ENCODE results near the gene CNIH2. TPM values are rescaled to one million over a fixed set of nuclear protein-coding genes. Genes with fewer than 3 reads are reported as not detected.
A peak's percentile ranks its signal among the peaks of the same experiment; 100 is the strongest.

CNIH2 gene
- total and polyA plus RNA-seq, 2 of the 13 experiments (the other 11 are each of a cell fraction or from before 2014, with no cell fraction given) = 0.60 to 0.69 TPM

DNA sequence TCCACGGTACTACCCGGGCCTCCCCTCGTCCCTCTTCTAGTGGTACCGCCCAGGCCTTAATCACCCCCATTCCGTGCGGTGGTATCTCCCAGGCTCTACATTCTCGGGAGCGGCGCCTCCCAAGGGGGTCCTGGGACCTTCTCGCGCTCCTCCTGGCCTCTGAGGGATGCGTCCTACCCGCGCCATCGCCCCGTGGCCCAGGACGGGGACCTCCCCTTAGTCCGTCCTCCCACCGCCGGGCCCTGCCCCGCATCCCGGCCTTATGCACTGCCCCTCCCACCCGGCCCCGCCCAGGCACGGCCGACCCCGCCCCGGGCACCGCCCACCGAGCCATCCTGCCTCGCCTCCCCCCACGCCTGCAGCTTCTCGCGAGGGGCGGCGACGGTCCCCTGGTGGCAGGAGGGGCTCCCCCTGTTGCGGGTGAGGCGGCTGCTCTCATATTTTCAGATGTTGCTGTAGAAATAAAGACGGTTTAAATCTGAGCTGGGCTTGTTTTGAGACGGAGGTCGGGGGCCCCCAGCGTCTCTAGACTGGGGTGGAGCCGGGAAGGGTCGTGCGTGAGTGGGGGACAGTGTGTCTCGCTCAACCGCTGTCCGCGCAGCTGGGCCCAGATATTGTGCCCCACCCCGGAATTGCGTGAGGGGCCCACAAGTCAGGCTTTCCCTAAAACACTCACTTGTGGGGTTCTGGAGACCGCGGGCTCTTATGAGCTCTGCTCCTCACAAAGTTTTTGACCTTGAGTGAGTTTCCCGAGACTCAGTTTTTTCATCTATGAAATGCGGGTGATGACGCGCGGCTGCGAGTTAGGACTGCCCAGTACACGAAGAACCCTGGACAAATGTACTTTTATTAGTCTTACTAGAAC is 10.4 kb upstream of the CNIH2 start (continued):
- no peak for TF ChIP-seq ZNF253 (CRISPR knock-in tag; IDR thresholded peaks at IDR 0.05; ENCODE audit: borderline replicate concordance)
- TF ChIP-seq, protein P1, sequence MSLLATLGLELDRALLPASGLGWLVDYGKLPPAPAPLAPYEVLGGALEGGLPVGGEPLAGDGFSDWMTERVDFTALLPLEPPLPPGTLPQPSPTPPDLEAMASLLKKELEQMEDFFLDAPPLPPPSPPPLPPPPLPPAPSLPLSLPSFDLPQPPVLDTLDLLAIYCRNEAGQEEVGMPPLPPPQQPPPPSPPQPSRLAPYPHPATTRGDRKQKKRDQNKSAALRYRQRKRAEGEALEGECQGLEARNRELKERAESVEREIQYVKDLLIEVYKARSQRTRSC (CRISPR knock-in tag; IDR thresholded peaks at IDR 0.05; ENCODE audit: low read depth) = no peak
- no peak for TF ChIP-seq XBP1 (CRISPR knock-in tag; IDR thresholded peaks at IDR 0.05)
- peak; percentile 54; the same call in 1 of the 2 replicates for TF ChIP-seq ZNF501 (CRISPR knock-in tag; IDR thresholded peaks at IDR 0.05)
- TF ChIP-seq, protein P2, sequence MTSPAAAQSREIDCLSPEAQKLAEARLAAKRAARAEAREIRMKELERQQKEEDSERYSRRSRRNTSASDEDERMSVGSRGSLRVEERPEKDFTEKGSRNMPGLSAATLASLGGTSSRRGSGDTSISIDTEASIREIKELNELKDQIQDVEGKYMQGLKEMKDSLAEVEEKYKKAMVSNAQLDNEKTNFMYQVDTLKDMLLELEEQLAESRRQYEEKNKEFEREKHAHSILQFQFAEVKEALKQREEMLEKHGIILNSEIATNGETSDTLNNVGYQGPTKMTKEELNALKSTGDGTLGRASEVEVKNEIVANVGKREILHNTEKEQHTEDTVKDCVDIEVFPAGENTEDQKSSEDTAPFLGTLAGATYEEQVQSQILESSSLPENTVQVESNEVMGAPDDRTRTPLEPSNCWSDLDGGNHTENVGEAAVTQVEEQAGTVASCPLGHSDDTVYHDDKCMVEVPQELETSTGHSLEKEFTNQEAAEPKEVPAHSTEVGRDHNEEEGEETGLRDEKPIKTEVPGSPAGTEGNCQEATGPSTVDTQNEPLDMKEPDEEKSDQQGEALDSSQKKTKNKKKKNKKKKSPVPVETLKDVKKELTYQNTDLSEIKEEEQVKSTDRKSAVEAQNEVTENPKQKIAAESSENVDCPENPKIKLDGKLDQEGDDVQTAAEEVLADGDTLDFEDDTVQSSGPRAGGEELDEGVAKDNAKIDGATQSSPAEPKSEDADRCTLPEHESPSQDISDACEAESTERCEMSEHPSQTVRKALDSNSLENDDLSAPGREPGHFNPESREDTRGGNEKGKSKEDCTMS (CRISPR knock-in tag; conservative IDR thresholded peaks at IDR 0.05) = no peak
- no peak for TF ChIP-seq ZNF180 (CRISPR knock-in tag; IDR thresholded peaks at IDR 0.05; ENCODE audit: borderline replicate concordance, low read depth)
- 0 out of 2 replicates have a peak, but pooled peaks have one; percentile 49 for TF ChIP-seq ARID2 (CRISPR knock-in tag; IDR thresholded peaks at IDR 0.05; ENCODE audit: borderline replicate concordance)
- TF ChIP-seq, protein P3, sequence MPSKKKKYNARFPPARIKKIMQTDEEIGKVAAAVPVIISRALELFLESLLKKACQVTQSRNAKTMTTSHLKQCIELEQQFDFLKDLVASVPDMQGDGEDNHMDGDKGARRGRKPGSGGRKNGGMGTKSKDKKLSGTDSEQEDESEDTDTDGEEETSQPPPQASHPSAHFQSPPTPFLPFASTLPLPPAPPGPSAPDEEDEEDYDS (CRISPR knock-in tag; IDR thresholded peaks at IDR 0.05) = peak; percentile 61; the same call in 1 of the 2 replicates
- 0 out of 2 replicates have a peak, but pooled peaks have one; percentile 26 for TF ChIP-seq SMAD1 (CRISPR knock-in tag; IDR thresholded peaks at IDR 0.05; ENCODE audit: borderline replicate concordance, low read depth)
- TF ChIP-seq CREM (IDR thresholded peaks at IDR 0.05) = no peak
- TF ChIP-seq CREM (CRISPR knock-in tag; IDR thresholded peaks at IDR 0.05) = no peak
- 0 out of 2 replicates have a peak, but pooled peaks have one; percentile 25 for TF ChIP-seq RFXAP (CRISPR knock-in tag; IDR thresholded peaks at IDR 0.05; ENCODE audit: borderline replicate concordance)
- TF ChIP-seq, protein P4, sequence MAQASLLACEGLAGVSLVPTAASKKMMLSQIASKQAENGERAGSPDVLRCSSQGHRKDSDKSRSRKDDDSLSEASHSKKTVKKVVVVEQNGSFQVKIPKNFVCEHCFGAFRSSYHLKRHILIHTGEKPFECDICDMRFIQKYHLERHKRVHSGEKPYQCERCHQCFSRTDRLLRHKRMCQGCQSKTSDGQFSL (CRISPR knock-in tag; IDR thresholded peaks at IDR 0.05) = peak; percentile 65; the same call in 1 of the 2 replicates
- TF ChIP-seq, protein P5, sequence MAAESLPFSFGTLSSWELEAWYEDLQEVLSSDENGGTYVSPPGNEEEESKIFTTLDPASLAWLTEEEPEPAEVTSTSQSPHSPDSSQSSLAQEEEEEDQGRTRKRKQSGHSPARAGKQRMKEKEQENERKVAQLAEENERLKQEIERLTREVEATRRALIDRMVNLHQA (CRISPR knock-in tag; IDR thresholded peaks at IDR 0.05) = no peak
- 0 out of 2 replicates have a peak, but pooled peaks have one; percentile 33 for TF ChIP-seq ZNF564 (CRISPR knock-in tag; IDR thresholded peaks at IDR 0.05)
- TF ChIP-seq AKAP8 (CRISPR knock-in tag; IDR thresholded peaks at IDR 0.05) = 0 out of 2 replicates have a peak, but pooled peaks have one; percentile 16
- TF ChIP-seq ZNF878 (CRISPR knock-in tag; IDR thresholded peaks at IDR 0.05) = no peak
- no peak for TF ChIP-seq ZNF124 (CRISPR knock-in tag; IDR thresholded peaks at IDR 0.05)
- no peak for TF ChIP-seq SOX13 (IDR thresholded peaks at IDR 0.05)
- no peak for TF ChIP-seq SOX13 (CRISPR knock-in tag; conservative IDR thresholded peaks at IDR 0.05 in 1 of 2, IDR thresholded peaks at IDR 0.05 in 1 of 2)
- TF ChIP-seq, protein P6, sequence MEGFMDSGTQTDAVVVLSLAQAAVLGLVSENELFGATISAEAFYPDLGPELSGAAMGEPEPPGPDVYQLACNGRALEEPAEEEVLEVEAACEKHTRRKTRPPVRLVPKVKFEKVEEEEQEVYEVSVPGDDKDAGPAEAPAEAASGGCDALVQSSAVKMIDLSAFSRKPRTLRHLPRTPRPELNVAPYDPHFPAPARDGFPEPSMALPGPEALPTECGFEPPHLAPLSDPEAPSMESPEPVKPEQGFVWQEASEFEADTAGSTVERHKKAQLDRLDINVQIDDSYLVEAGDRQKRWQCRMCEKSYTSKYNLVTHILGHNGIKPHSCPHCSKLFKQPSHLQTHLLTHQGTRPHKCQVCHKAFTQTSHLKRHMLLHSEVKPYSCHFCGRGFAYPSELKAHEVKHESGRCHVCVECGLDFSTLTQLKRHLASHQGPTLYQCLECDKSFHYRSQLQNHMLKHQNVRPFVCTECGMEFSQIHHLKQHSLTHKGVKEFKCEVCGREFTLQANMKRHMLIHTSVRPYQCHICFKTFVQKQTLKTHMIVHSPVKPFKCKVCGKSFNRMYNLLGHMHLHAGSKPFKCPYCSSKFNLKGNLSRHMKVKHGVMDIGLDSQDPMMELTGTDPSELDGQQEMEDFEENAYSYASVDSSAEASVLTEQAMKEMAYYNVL (CRISPR knock-in tag; IDR thresholded peaks at IDR 0.05; ENCODE audit: borderline replicate concordance) = 0 out of 2 replicates have a peak, but pooled peaks have one; percentile 53
- no peak for TF ChIP-seq ZNF292 (CRISPR knock-in tag; IDR thresholded peaks at IDR 0.05; ENCODE audit: borderline replicate concordance, low read depth)
- no peak for TF ChIP-seq MYNN (CRISPR knock-in tag; IDR thresholded peaks at IDR 0.05; ENCODE audit: low read depth)

Data from HepG2 (cell line).